ENCODE data around the gene PRKCQ. TPM values are rescaled to one million over a fixed set of nuclear protein-coding genes. Genes with fewer than 3 reads are reported as not detected.

Gene PRKCQ
- polyA plus RNA-seq, 2 donors, result 0.62 to 0.69 TPM

- Histone ChIP-seq H3K27me3 (ENCODE audit: control insufficient read depth in 1 of 2, insufficient read depth in 2 of 2, low read length in 2 of 2) (peaks cover 0 to 1% of the 10 kb centered on the region in 2 donors), H3K36me3 (ENCODE audit: control insufficient read depth in 2 of 2, insufficient read depth in 2 of 2, low read length in 1 of 2) (no peaks in the 10 kb centered on the region), H3K4me3 (ENCODE audit: low read depth in 1 of 2, low read length in 2 of 2) (no peak overlapping the region), H3K9me3 (ENCODE audit: control insufficient read depth in 2 of 2, insufficient read depth in 1 of 2, low read depth in 1 of 2, low read length in 1 of 2) (peaks cover 0 to 2% of the 10 kb centered on the region in 2 donors), H3K4me1 (ENCODE audit: control insufficient read depth in 2 of 2, insufficient read depth in 2 of 2, low read length in 1 of 2) (no peaks in the 10 kb centered on the region), H3K27ac (ENCODE audit: low read depth in 2 of 2, low read length in 1 of 2) (no peak overlapping the region)
- 95 to 100% methylated on average over 1 of the region's 1 CpG for WGBS, 2 donors
Observed at GRCh38 chr10:6598679-6599078, 18.6 kb upstream of the PRKCQ start.

DNA sequence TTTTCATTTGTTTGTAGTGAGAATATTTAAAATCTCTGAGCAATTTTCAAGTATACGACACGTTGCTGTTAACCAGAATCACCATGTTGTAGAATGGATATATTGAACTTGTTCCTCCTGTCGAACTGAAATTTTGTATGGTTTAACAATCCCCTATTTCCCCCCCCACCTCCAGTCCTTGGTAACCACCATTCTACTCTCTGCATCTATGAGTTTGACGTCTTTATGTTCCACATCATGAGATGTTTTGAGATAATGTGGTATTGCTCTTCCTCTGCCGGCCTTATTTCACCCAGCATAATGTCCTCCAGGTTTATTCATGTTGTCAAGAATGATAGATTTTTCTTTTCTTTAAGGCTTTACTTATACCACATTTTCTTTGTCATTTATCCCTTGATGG is 17.4 kb upstream of the PRKCQ start:
- Histone ChIP-seq H3K36me3 (ENCODE audit: control insufficient read depth in 2 of 2, insufficient read depth in 2 of 2, low read length in 1 of 2) (no peaks in the 10 kb centered on the region), H3K27me3 (ENCODE audit: control insufficient read depth in 1 of 2, insufficient read depth in 2 of 2, low read length in 2 of 2) (no peaks in the 10 kb centered on the region), H3K27ac (ENCODE audit: low read depth in 2 of 2, low read length in 1 of 2) (no peak overlapping the region), H3K9me3 (ENCODE audit: control insufficient read depth in 2 of 2, insufficient read depth in 1 of 2, low read depth in 1 of 2, low read length in 1 of 2) (peaks cover 0 to 2% of the 10 kb centered on the region in 2 donors), H3K4me3 (ENCODE audit: low read depth in 1 of 2, low read length in 2 of 2) (no peak overlapping the region), H3K4me1 (ENCODE audit: control insufficient read depth in 2 of 2, insufficient read depth in 2 of 2, low read length in 1 of 2) (no peaks in the 10 kb centered on the region)
- 72 to 79% methylated on average over 5 of the region's 5 CpGs for WGBS, 2 donors

DNA sequence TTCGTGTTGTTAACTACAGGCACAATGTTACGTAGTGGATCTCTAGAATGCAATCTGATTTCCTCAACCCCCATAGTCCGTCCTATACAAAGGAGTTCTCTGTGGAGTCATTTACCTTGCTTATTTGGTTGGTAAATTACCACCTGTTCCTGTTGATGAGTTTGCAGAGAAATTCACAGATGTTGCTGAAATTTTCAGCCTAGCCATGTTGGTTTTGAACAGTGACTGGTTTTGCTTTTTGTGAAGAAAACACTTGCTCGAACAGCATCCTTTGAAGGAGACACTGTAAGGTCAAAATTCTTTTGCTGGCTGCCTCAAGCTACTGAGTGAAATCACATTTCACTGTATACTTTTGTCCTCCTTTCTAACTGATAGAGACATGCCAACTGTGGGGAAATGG is 15.4 kb upstream of the PRKCQ start:
- H3K9me3 ChIP-seq (ENCODE audit: control insufficient read depth in 2 of 2, insufficient read depth in 1 of 2, low read depth in 1 of 2, low read length in 1 of 2), result peaks cover 0 to 2% of the 10 kb centered on the region in 2 donors
- no peak overlapping the region for H3K4me3 ChIP-seq (ENCODE audit: low read depth in 1 of 2, low read length in 2 of 2)
- 87 to 92% methylated on average over 4 of the region's 4 CpGs for WGBS, 2 donors
- H3K4me1 ChIP-seq (ENCODE audit: control insufficient read depth in 2 of 2, insufficient read depth in 2 of 2, low read length in 1 of 2), result no peaks in the 10 kb centered on the region
- no peaks in the 10 kb centered on the region for H3K27me3 ChIP-seq (ENCODE audit: control insufficient read depth in 1 of 2, insufficient read depth in 2 of 2, low read length in 2 of 2)
- no peaks in the 10 kb centered on the region for H3K36me3 ChIP-seq (ENCODE audit: control insufficient read depth in 2 of 2, insufficient read depth in 2 of 2, low read length in 1 of 2)
- H3K27ac ChIP-seq (ENCODE audit: low read depth in 2 of 2, low read length in 1 of 2), result no peak overlapping the region

GRCh38 chr10:6593241-6593671 is 13.2 kb upstream of the PRKCQ start:
- Histone ChIP-seq H3K27me3 (ENCODE audit: control insufficient read depth in 1 of 2, insufficient read depth in 2 of 2, low read length in 2 of 2) (no peaks in the 10 kb centered on the region), H3K4me3 (ENCODE audit: low read depth in 1 of 2, low read length in 2 of 2) (no peak overlapping the region), H3K9me3 (ENCODE audit: control insufficient read depth in 2 of 2, insufficient read depth in 1 of 2, low read depth in 1 of 2, low read length in 1 of 2) (no peaks in the 10 kb centered on the region), H3K4me1 (ENCODE audit: control insufficient read depth in 2 of 2, insufficient read depth in 2 of 2, low read length in 1 of 2) (no peaks in the 10 kb centered on the region), H3K36me3 (ENCODE audit: control insufficient read depth in 2 of 2, insufficient read depth in 2 of 2, low read length in 1 of 2) (no peaks in the 10 kb centered on the region), H3K27ac (ENCODE audit: low read depth in 2 of 2, low read length in 1 of 2) (no peak overlapping the region)
- WGBS, 2 donors, result 83 to 86% methylated on average over 7 of the region's 7 CpGs

GRCh38 chr10:6592080-6592479 is 12.0 kb upstream of the PRKCQ start:
- no peaks in the 10 kb centered on the region for H3K9me3 ChIP-seq (ENCODE audit: control insufficient read depth in 2 of 2, insufficient read depth in 1 of 2, low read depth in 1 of 2, low read length in 1 of 2)
- H3K4me1 ChIP-seq (ENCODE audit: control insufficient read depth in 2 of 2, insufficient read depth in 2 of 2, low read length in 1 of 2), result no peaks in the 10 kb centered on the region
- H3K27ac ChIP-seq (ENCODE audit: low read depth in 2 of 2, low read length in 1 of 2), result no peak overlapping the region
- H3K4me3 ChIP-seq (ENCODE audit: low read depth in 1 of 2, low read length in 2 of 2), result no peak overlapping the region
- no peaks in the 10 kb centered on the region for H3K27me3 ChIP-seq (ENCODE audit: control insufficient read depth in 1 of 2, insufficient read depth in 2 of 2, low read length in 2 of 2)
- no peaks in the 10 kb centered on the region for H3K36me3 ChIP-seq (ENCODE audit: control insufficient read depth in 2 of 2, insufficient read depth in 2 of 2, low read length in 1 of 2)

GRCh38 chr10:6591668-6592067 is 11.6 kb upstream of the PRKCQ start:
- no peak overlapping the region for H3K4me3 ChIP-seq (ENCODE audit: low read depth in 1 of 2, low read length in 2 of 2)
- no peaks in the 10 kb centered on the region for H3K4me1 ChIP-seq (ENCODE audit: control insufficient read depth in 2 of 2, insufficient read depth in 2 of 2, low read length in 1 of 2)
- no peaks in the 10 kb centered on the region for H3K27me3 ChIP-seq (ENCODE audit: control insufficient read depth in 1 of 2, insufficient read depth in 2 of 2, low read length in 2 of 2)
- no peak overlapping the region for H3K27ac ChIP-seq (ENCODE audit: low read depth in 2 of 2, low read length in 1 of 2)
- 62% methylated on average over 2 of the region's 2 CpGs for WGBS, 2 donors
- H3K36me3 ChIP-seq (ENCODE audit: control insufficient read depth in 2 of 2, insufficient read depth in 2 of 2, low read length in 1 of 2), result no peaks in the 10 kb centered on the region
- no peaks in the 10 kb centered on the region for H3K9me3 ChIP-seq (ENCODE audit: control insufficient read depth in 2 of 2, insufficient read depth in 1 of 2, low read depth in 1 of 2, low read length in 1 of 2)

- no peaks in the 10 kb centered on the region for H3K9me3 ChIP-seq (ENCODE audit: control insufficient read depth in 2 of 2, insufficient read depth in 1 of 2, low read depth in 1 of 2, low read length in 1 of 2)
- H3K4me1 ChIP-seq (ENCODE audit: control insufficient read depth in 2 of 2, insufficient read depth in 2 of 2, low read length in 1 of 2), result no peaks in the 10 kb centered on the region
- no peaks in the 10 kb centered on the region for H3K36me3 ChIP-seq (ENCODE audit: control insufficient read depth in 2 of 2, insufficient read depth in 2 of 2, low read length in 1 of 2)
- H3K27me3 ChIP-seq (ENCODE audit: control insufficient read depth in 1 of 2, insufficient read depth in 2 of 2, low read length in 2 of 2), result no peaks in the 10 kb centered on the region
- H3K4me3 ChIP-seq (ENCODE audit: low read depth in 1 of 2, low read length in 2 of 2), result no peak overlapping the region
- H3K27ac ChIP-seq (ENCODE audit: low read depth in 2 of 2, low read length in 1 of 2), result no peak overlapping the region
- 95 to 97% methylated on average over 4 of the region's 4 CpGs for WGBS, 2 donors
Observed at GRCh38 chr10:6590100-6590499, 10.0 kb upstream of the PRKCQ start.

GRCh38 chr10:6589287-6590094 is 9.4 kb upstream of the PRKCQ start:
- no peaks in the 10 kb centered on the region for H3K4me1 ChIP-seq (ENCODE audit: control insufficient read depth in 2 of 2, insufficient read depth in 2 of 2, low read length in 1 of 2)
- no peaks in the 10 kb centered on the region for H3K27me3 ChIP-seq (ENCODE audit: control insufficient read depth in 1 of 2, insufficient read depth in 2 of 2, low read length in 2 of 2)
- H3K27ac ChIP-seq (ENCODE audit: low read depth in 2 of 2, low read length in 1 of 2), result no peak overlapping the region
- no peaks in the 10 kb centered on the region for H3K36me3 ChIP-seq (ENCODE audit: control insufficient read depth in 2 of 2, insufficient read depth in 2 of 2, low read length in 1 of 2)
- no peak overlapping the region for H3K4me3 ChIP-seq (ENCODE audit: low read depth in 1 of 2, low read length in 2 of 2)
- 75 to 84% methylated on average over 11 of the region's 11 CpGs for WGBS, 2 donors
- H3K9me3 ChIP-seq (ENCODE audit: control insufficient read depth in 2 of 2, insufficient read depth in 1 of 2, low read depth in 1 of 2, low read length in 1 of 2), result no peaks in the 10 kb centered on the region

DNA sequence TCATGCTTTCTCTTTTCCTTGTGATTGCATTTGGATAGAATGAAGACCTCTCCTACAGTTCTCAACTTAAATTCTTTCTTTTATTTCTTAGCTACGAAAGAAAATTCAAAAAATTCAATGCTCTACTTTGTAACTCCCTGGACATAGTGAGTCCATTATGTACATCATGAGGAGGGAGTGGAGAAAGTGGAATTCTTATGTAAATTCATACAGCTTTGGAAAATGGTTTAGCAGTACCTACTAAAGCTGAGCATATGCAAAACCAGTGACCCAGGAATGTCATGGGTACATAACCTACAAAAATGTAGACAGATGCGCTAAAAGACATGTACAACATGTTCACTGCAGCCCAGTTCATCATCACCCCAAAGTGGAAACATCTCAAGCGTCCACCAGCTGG is 8.8 kb upstream of the PRKCQ start:
- 85 to 91% methylated on average over 3 of the region's 3 CpGs for WGBS, 2 donors
- no peaks in the 10 kb centered on the region for H3K9me3 ChIP-seq (ENCODE audit: control insufficient read depth in 2 of 2, insufficient read depth in 1 of 2, low read depth in 1 of 2, low read length in 1 of 2)
- H3K27ac ChIP-seq (ENCODE audit: low read depth in 2 of 2, low read length in 1 of 2), result no peak overlapping the region
- H3K27me3 ChIP-seq (ENCODE audit: control insufficient read depth in 1 of 2, insufficient read depth in 2 of 2, low read length in 2 of 2), result no peaks in the 10 kb centered on the region
- no peaks in the 10 kb centered on the region for H3K36me3 ChIP-seq (ENCODE audit: control insufficient read depth in 2 of 2, insufficient read depth in 2 of 2, low read length in 1 of 2)
- H3K4me1 ChIP-seq (ENCODE audit: control insufficient read depth in 2 of 2, insufficient read depth in 2 of 2, low read length in 1 of 2), result no peaks in the 10 kb centered on the region
- H3K4me3 ChIP-seq (ENCODE audit: low read depth in 1 of 2, low read length in 2 of 2), result no peak overlapping the region

DNA sequence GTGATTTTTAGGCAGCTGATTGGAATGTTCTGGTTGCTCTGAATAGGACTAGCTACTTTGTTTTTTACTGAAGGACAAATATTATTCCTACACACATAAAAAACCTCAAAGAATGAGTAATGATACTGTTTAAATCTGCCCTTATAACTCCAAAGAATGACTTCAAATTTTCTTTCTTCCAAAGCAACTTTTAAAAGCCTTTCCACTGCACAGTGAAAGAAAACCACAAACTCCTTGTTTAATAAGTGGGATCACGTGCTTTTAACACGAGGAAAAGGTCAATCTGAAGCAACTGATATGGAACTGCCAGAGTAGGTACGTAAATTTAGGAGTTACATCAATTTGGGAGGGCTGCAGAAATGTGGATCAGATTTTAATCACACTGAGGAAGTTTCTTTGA is 8.0 kb upstream of the PRKCQ start:
- no peaks in the 10 kb centered on the region for H3K9me3 ChIP-seq (ENCODE audit: control insufficient read depth in 2 of 2, insufficient read depth in 1 of 2, low read depth in 1 of 2, low read length in 1 of 2)
- H3K27me3 ChIP-seq (ENCODE audit: control insufficient read depth in 1 of 2, insufficient read depth in 2 of 2, low read length in 2 of 2), result no peaks in the 10 kb centered on the region
- no peak overlapping the region for H3K4me3 ChIP-seq (ENCODE audit: low read depth in 1 of 2, low read length in 2 of 2)
- 66 to 73% methylated on average over 3 of the region's 3 CpGs for WGBS, 2 donors
- H3K27ac ChIP-seq (ENCODE audit: low read depth in 2 of 2, low read length in 1 of 2), result no peak overlapping the region
- no peaks in the 10 kb centered on the region for H3K4me1 ChIP-seq (ENCODE audit: control insufficient read depth in 2 of 2, insufficient read depth in 2 of 2, low read length in 1 of 2)
- H3K36me3 ChIP-seq (ENCODE audit: control insufficient read depth in 2 of 2, insufficient read depth in 2 of 2, low read length in 1 of 2), result no peaks in the 10 kb centered on the region
